MM.1S (cell line): ENCODE data around the gene OTOP2.

Experiments
- DNase-seq: peaks from one replicate; pipeline ENCODE4 v3.0.0-alpha.2; 2015
- H2AFZ ChIP-seq: fragments of 300-600 bp; sonication (generic); 2 replicates; pipeline ENCODE4 v1.6.0; 2016; ENCODE audit warnings: antibody characterized with exemption, low read length
- H3F3A ChIP-seq: fragments of 300-600 bp; sonication (generic); 2 replicates; pipeline ENCODE4 v1.6.1; 2016; ENCODE audit warnings: mild to moderate bottlenecking, antibody characterized with exemption, low read length, moderate library complexity, mixed read lengths; ENCODE audit not compliant: insufficient read depth
- H3K27ac ChIP-seq: fragments of 300-600 bp; sonication (generic); 2 replicates; pipeline ENCODE4 v1.5.1; 2016; ENCODE audit warnings: mild to moderate bottlenecking, low read length
- H3K27me3 ChIP-seq: fragments of 300-600 bp; sonication (generic); replicated peaks from 2 replicates; pipeline ENCODE4 v1.6.0; 2016; ENCODE audit warnings: low read length; ENCODE audit not compliant: insufficient read depth
- H3K36me3 ChIP-seq: fragments of 300-600 bp; sonication (generic); replicated peaks from 2 replicates; pipeline ENCODE4 v1.6.1; 2016; ENCODE audit warnings: mild to moderate bottlenecking, low read length, mixed read lengths; ENCODE audit not compliant: insufficient read depth
- H3K4me1 ChIP-seq: fragments of 300-600 bp; sonication (generic); 2 replicates; pipeline ENCODE4 v1.6.1; 2016; ENCODE audit warnings: low read length, mixed read lengths
- H3K4me2 ChIP-seq: fragments of 300-600 bp; sonication (generic); 2 replicates; pipeline ENCODE4 v1.6.0; 2016; ENCODE audit warnings: low read depth, low read length
- H3K4me3 ChIP-seq: fragments of 300-600 bp; sonication (generic); 2 replicates; pipeline ENCODE4 v1.5.1; 2016; ENCODE audit warnings: low read length, mixed read lengths
- H3K79me2 ChIP-seq: fragments of 300-600 bp; sonication (generic); 2 replicates; pipeline ENCODE4 v1.6.1; 2016; ENCODE audit warnings: mixed run types, low read length, mixed read lengths
- H3K9ac ChIP-seq: fragments of 300-600 bp; sonication (generic); 2 replicates; pipeline ENCODE4 v1.6.1; 2016; ENCODE audit warnings: low read length, mixed read lengths
- H3K9me2 ChIP-seq: fragments of 300-600 bp; sonication (generic); replicated peaks from 2 replicates; pipeline ENCODE4 v1.6.1; 2016; ENCODE audit warnings: mild to moderate bottlenecking, low read length, mixed read lengths; ENCODE audit not compliant: insufficient read depth
- H3K9me3 ChIP-seq: fragments of 300-600 bp; sonication (generic); replicated peaks from 2 replicates; pipeline ENCODE4 v1.6.1; 2016; ENCODE audit warnings: mild to moderate bottlenecking, low read length, mixed read lengths; ENCODE audit not compliant: insufficient read depth
- H4K20me1 ChIP-seq: fragments of 300-600 bp; sonication (generic); 2 replicates; pipeline ENCODE4 v1.6.1; 2016; ENCODE audit warnings: mild to moderate bottlenecking, low read length, moderate library complexity, mixed read lengths; ENCODE audit not compliant: insufficient read depth
- EZH2 ChIP-seq: fragments of 300-600 bp; sonication (generic); optimal IDR thresholded peaks from 2 replicates; pipeline ENCODE3; 2017; ENCODE audit warnings: low read depth, mild to moderate bottlenecking, antibody characterized with exemption, low read length, mixed read lengths
- EZH2phosphoT487 ChIP-seq: fragments of 300-600 bp; sonication (generic); IDR thresholded peaks from 2 replicates; pipeline ENCODE4 v1.6.1; 2018; ENCODE audit warnings: antibody characterized with exemption, low read length
- TF ChIP-seq, protein P1 (sequence below): fragments of 300-600 bp; sonication (generic); IDR thresholded peaks from 2 replicates; pipeline ENCODE4 v1.5.1; 2016; ENCODE audit warnings: antibody characterized with exemption, low read length, mixed read lengths

OTOP2 gene

DNA sequence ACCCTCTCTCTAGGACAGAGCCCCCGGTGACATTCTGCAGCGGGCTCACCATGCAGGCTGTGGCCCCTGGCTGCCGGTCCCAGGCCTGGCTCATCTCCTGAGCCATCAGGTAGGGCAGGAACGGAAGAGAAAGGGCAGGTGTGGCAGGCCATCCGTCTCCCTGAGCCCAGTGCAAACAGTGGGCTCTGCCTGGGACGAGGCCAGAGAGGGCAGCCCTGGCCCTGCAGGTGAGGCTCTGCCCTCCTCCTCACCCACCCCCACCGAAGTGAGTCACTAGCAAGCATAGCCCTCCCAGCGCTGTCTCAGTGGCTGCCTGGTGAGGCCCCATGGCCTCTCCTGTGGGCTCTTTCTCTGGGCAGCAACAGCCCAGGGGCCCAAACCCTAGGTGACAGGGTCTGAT lies 26.1 kb downstream of the OTOP2 start:
- H3K79me2 ChIP-seq = no peaks in the 10 kb centered on the region
- H3K4me3 ChIP-seq = no peak overlapping the region
- no peaks in the 10 kb centered on the region for H3K9me3 ChIP-seq
- no peak overlapping the region for H3K4me2 ChIP-seq
- H3K9ac ChIP-seq = no peak overlapping the region
- H4K20me1 ChIP-seq = no peaks in the 10 kb centered on the region
- no peak for DNase-seq
- no peaks in the 10 kb centered on the region for H3K36me3 ChIP-seq
- H3F3A ChIP-seq = no peaks in the 10 kb centered on the region
- no peak overlapping the region for H3K27ac ChIP-seq
- H3K27me3 ChIP-seq = peaks cover 86% of the 10 kb centered on the region
- peaks cover 6% of the 10 kb centered on the region; the same call in 1 of the 2 replicates for H3K4me1 ChIP-seq
- TF ChIP-seq EZH2 (no peak), EZH2phosphoT487 (no peak)
- TF ChIP-seq, protein P1, sequence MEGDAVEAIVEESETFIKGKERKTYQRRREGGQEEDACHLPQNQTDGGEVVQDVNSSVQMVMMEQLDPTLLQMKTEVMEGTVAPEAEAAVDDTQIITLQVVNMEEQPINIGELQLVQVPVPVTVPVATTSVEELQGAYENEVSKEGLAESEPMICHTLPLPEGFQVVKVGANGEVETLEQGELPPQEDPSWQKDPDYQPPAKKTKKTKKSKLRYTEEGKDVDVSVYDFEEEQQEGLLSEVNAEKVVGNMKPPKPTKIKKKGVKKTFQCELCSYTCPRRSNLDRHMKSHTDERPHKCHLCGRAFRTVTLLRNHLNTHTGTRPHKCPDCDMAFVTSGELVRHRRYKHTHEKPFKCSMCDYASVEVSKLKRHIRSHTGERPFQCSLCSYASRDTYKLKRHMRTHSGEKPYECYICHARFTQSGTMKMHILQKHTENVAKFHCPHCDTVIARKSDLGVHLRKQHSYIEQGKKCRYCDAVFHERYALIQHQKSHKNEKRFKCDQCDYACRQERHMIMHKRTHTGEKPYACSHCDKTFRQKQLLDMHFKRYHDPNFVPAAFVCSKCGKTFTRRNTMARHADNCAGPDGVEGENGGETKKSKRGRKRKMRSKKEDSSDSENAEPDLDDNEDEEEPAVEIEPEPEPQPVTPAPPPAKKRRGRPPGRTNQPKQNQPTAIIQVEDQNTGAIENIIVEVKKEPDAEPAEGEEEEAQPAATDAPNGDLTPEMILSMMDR = no peak
- H2AFZ ChIP-seq = no peak overlapping the region
- no peaks in the 10 kb centered on the region for H3K9me2 ChIP-seq

DNA sequence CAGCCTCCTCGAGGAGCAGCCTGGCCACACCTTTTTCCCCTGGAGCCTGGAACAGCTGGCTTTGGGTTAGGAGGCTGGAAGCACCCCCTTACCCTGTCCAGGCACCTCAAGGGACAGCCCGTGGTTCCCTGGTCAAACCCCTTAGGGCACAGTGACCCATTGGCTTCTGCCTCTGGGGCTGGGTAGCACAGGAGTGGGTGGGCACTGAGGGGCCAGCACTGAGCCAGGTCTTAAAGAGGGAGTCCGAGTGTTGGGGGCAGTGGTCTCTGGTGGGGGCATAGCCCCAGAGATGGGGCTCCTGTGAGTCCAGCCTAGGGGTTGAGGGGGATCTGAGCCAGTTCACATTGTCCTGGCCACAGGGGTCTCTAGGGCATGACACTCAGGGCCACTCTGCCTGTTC lies 27.0 kb downstream of the OTOP2 start:
- Histone ChIP-seq H3F3A (no peaks in the 10 kb centered on the region), H3K4me2 (no peak overlapping the region), H3K36me3 (no peaks in the 10 kb centered on the region), H3K9ac (no peak overlapping the region), H3K9me2 (no peaks in the 10 kb centered on the region), H3K27ac (no peak overlapping the region), H3K79me2 (no peaks in the 10 kb centered on the region), H2AFZ (no peak overlapping the region), H3K4me1 (no peaks in the 10 kb centered on the region), H3K4me3 (no peak overlapping the region), H3K27me3 (peaks cover 91% of the 10 kb centered on the region), H4K20me1 (no peaks in the 10 kb centered on the region), H3K9me3 (no peaks in the 10 kb centered on the region)
- DNase-seq = no peak
- TF ChIP-seq, protein P1 = no peak
- TF ChIP-seq EZH2phosphoT487 (no peak), EZH2 (no peak)

DNA sequence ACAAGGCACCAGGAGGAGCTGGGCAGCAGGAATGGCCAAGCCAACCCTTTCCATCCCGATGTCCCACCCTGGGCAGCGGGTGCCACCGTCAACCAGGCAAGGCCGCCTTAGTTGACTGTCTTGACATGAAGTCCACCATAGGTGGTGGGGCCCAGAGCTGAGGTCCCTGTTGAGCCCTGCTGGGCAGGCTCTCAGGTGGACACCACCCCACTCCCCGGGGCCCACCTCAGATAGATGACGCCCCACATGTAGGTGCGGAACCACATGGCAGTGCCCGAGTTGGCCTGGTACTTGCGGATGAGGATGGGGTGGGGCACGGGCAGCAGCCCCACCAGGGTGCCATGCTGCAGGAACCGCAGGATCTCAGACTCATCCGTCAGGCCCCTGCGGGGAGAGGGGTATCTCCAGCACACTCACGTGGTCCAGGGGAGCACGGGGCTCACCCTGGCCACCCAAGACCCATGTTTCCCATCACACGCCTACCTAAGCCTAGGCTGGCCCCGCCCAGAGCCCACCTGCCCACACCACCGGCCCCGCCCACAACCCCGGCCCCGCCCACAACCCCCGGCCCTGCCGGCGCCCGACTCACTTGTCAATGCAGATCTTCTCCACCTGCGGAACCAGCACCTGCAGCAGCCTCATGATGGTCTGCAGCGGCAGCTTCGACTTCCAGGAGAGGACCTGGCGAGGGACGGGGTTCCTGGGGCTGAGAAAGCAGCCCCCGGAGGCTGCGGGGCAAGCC lies 27.8 kb downstream of the OTOP2 start:
- Histone ChIP-seq H3F3A (no peaks in the 10 kb centered on the region), H3K4me1 (no peaks in the 10 kb centered on the region), H2AFZ (no peak overlapping the region), H3K9me3 (no peaks in the 10 kb centered on the region), H4K20me1 (no peaks in the 10 kb centered on the region), H3K27me3 (peaks cover 94% of the 10 kb centered on the region), H3K4me3 (no peak overlapping the region), H3K4me2 (no peak overlapping the region), H3K79me2 (no peaks in the 10 kb centered on the region), H3K9ac (no peak overlapping the region), H3K9me2 (no peaks in the 10 kb centered on the region), H3K36me3 (no peaks in the 10 kb centered on the region), H3K27ac (no peak overlapping the region)
- TF ChIP-seq EZH2phosphoT487 (no peak), EZH2 (no peak)
- TF ChIP-seq, protein P1 = no peak
- no peak for DNase-seq
